ENCODE data around the gene LRRK2. TPM values are rescaled to one million over a fixed set of nuclear protein-coding genes. Genes with fewer than 3 reads are reported as not detected.

LRRK2 gene
- total RNA-seq, 1 experiment from 2014 or later, result 0.73 TPM

DNA sequence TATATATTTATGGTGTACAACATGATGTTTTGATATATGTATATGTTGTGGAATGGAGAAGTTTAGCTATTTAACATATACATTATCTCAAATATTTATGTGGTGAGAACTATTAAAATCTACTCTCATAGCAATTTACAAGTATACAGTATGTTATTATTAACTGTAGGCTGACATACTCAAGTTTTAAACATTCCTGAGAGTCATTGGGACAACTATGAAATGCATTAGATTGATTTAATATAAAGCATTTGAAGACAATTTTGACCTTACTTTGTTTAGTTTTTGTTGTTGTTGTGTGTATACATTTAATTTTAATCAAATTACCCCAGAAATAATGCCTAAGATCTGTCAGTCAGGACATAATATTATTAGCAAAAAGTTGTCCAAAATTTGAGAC, 99.5 kb downstream of the LRRK2 start:
- Mint-ChIP-seq H3K27me3 (ENCODE audit: unreplicated experiment) (no peaks in the 10 kb centered on the region), H3K36me3 (ENCODE audit: insufficient read depth, unreplicated experiment) (no peaks in the 10 kb centered on the region), H3K4me1 (ENCODE audit: low read depth, unreplicated experiment) (no peaks in the 10 kb centered on the region), H3K27ac (ENCODE audit: unreplicated experiment) (no peak overlapping the region), H3K9me3 (ENCODE audit: low read depth, unreplicated experiment) (no peaks in the 10 kb centered on the region), H3K4me3 (ENCODE audit: low read depth, unreplicated experiment) (no peak overlapping the region)
- BruUV-seq (replicated peaks), result no TSS peak
- no peak for DNase-seq
- intact Hi-C loops (cut with micrococcal nuclease; ENCODE audit: unreplicated experiment), result no loop called here
- TF ChIP-seq, protein P1, sequence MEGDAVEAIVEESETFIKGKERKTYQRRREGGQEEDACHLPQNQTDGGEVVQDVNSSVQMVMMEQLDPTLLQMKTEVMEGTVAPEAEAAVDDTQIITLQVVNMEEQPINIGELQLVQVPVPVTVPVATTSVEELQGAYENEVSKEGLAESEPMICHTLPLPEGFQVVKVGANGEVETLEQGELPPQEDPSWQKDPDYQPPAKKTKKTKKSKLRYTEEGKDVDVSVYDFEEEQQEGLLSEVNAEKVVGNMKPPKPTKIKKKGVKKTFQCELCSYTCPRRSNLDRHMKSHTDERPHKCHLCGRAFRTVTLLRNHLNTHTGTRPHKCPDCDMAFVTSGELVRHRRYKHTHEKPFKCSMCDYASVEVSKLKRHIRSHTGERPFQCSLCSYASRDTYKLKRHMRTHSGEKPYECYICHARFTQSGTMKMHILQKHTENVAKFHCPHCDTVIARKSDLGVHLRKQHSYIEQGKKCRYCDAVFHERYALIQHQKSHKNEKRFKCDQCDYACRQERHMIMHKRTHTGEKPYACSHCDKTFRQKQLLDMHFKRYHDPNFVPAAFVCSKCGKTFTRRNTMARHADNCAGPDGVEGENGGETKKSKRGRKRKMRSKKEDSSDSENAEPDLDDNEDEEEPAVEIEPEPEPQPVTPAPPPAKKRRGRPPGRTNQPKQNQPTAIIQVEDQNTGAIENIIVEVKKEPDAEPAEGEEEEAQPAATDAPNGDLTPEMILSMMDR (IDR thresholded peaks at IDR 0.05; ENCODE audit: unreplicated experiment), result no peak
- CTCF ChIA-PET, result no interaction called here

DNA sequence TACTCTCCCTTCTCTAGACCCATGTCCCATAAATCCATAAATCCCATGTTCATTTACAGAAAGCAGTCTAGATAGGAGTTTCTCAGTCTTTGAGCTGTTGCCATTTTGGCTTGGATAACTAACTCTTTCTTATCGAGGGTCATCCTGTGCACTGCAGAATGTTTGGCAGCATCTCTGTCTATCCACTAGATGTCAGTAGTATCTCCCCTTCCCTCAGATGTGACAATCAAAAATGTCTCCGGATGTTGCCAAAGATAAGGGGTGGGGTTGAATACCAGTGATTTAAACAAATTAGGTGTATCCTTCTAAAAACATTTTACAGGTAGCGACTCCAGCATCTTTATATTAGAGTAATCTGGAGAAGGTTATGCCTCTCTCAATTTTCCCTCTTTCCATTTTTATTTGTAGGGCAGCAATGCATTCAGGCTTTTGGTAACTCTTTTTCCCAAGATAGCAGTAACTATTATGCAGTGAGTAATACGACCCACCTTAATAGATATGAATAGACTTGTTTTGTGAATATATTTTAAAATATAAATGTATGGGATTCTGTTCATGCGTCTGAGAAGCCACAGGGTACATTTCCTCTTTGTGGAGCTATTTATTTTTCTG, 100.7 kb downstream of the LRRK2 start:
- Mint-ChIP-seq H3K4me3 (ENCODE audit: low read depth, unreplicated experiment) (no peak overlapping the region), H3K36me3 (ENCODE audit: insufficient read depth, unreplicated experiment) (no peaks in the 10 kb centered on the region), H3K4me1 (ENCODE audit: low read depth, unreplicated experiment) (no peaks in the 10 kb centered on the region), H3K9me3 (ENCODE audit: low read depth, unreplicated experiment) (no peaks in the 10 kb centered on the region), H3K27me3 (ENCODE audit: unreplicated experiment) (no peaks in the 10 kb centered on the region), H3K27ac (ENCODE audit: unreplicated experiment) (no peak overlapping the region)
- BruUV-seq (replicated peaks), result no TSS peak
- TF ChIP-seq, protein P1 (IDR thresholded peaks at IDR 0.05; ENCODE audit: unreplicated experiment), result peak; percentile 26
- CTCF ChIA-PET, result no interaction called here
- peak; percentile 3 for DNase-seq
- intact Hi-C loops (cut with micrococcal nuclease; ENCODE audit: unreplicated experiment), result no loop called here

DNA sequence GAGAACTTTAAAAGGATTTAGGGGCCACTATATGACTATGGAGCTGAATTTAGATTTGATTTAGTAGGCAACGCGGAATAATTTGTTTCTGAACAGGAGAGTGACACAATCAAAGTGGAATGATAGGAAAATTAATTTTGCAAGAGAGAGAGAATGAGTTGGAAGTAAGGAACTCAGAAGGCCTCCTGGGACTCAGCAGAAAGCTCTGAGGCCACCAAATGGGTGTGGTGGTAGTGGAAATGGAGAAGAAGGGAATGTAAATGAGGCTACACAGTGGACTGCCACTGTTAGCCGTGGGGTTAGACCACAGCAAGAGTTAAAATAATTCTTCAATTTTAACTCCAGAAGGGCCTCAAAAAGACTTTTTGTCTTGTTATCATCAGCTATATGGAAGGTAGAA, 102.7 kb downstream of the LRRK2 start:
- H3K4me1 Mint-ChIP-seq (ENCODE audit: low read depth, unreplicated experiment), result no peaks in the 10 kb centered on the region
- no peak for DNase-seq
- H3K36me3 Mint-ChIP-seq (ENCODE audit: insufficient read depth, unreplicated experiment), result no peaks in the 10 kb centered on the region
- CTCF ChIA-PET, result no interaction called here
- intact Hi-C loops (cut with micrococcal nuclease; ENCODE audit: unreplicated experiment), result no loop called here
- no peak overlapping the region for H3K27ac Mint-ChIP-seq (ENCODE audit: unreplicated experiment)
- H3K27me3 Mint-ChIP-seq (ENCODE audit: unreplicated experiment), result no peaks in the 10 kb centered on the region
- H3K4me3 Mint-ChIP-seq (ENCODE audit: low read depth, unreplicated experiment), result no peak overlapping the region
- BruUV-seq (replicated peaks), result no TSS peak
- H3K9me3 Mint-ChIP-seq (ENCODE audit: low read depth, unreplicated experiment), result no peaks in the 10 kb centered on the region
- TF ChIP-seq, protein P1 (IDR thresholded peaks at IDR 0.05; ENCODE audit: unreplicated experiment), result no peak

DNA sequence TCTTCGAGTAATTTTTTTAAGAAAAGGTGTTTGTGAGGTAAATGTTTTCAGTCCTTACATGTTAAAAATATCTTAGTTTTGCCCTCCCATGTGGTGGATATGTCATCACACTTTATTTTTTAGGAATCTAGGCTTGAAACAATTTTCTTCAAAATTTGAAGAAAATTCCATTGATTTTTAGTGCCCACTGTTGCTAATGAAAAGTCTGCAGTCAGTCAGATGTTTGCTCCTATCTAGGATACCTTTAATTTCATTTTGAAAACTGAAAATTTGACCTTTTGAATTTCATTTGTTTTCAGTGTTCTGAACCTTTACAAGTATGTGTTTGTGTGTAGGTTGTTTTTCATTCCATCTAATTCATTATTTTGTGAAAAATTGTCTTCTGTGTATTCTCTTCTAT, 105.4 kb downstream of the LRRK2 start:
- no peaks in the 10 kb centered on the region for H3K4me1 Mint-ChIP-seq (ENCODE audit: low read depth, unreplicated experiment)
- CTCF ChIA-PET, result no interaction called here
- no peaks in the 10 kb centered on the region for H3K36me3 Mint-ChIP-seq (ENCODE audit: insufficient read depth, unreplicated experiment)
- intact Hi-C loops (cut with micrococcal nuclease; ENCODE audit: unreplicated experiment), result loop anchor here (10.0 kb wide), 1 partner anchor 105 kb away; no protein-coding TSS in a partner anchor
- H3K27me3 Mint-ChIP-seq (ENCODE audit: unreplicated experiment), result no peaks in the 10 kb centered on the region
- H3K27ac Mint-ChIP-seq (ENCODE audit: unreplicated experiment), result no peak overlapping the region
- H3K4me3 Mint-ChIP-seq (ENCODE audit: low read depth, unreplicated experiment), result no peak overlapping the region
- TF ChIP-seq, protein P1 (IDR thresholded peaks at IDR 0.05; ENCODE audit: unreplicated experiment), result no peak
- DNase-seq, result no peak
- BruUV-seq (replicated peaks), result no TSS peak
- H3K9me3 Mint-ChIP-seq (ENCODE audit: low read depth, unreplicated experiment), result no peaks in the 10 kb centered on the region

Data from Calu3 (cell line).